NCI-H2196 (cell line): ENCODE results near the gene NEGR1.
"Not testable (repeated sequence)": the region's sequence is repeated elsewhere in the genome, so short reads cannot be mapped to it uniquely, and the experiment has no call there.

ENCODE experiments used
- DNase-seq: peaks from one replicate; lab custom pipeline; 2025; ENCODE audit not compliant: unreplicated experiment; lab: John Stamatoyannopoulos, UW

NEGR1 gene

DNA sequence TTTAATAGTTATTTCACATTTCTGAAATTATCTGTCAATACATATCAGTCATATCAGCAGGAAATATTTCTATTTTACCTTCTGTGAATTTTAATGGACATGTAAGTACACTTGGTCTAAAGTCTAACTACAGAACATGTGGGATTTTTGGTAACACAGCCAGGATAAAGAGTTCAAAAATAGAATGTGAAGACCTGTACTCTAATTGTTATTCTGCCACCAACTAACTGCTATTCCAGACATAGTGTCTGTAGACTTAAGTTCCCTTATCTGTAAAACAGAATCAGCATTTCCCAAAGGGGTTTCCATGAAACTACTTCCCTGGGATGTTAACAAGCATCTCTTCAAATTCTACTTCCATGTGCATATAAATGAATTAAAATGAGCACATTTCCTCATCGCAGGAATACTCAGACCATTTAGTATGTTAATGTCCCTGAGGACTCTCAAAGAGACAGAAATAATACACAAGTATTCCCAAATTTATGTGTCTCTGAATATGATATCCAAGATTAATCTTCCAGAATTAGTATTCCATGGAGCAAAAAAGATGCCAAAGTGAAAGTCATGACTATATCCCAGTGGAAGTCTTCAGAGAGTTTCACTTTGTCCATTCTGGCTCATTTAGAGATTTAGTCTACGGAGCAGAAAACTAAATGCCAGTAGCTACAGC, 325.6 kb downstream of the NEGR1 start:
- DNase-seq = no peak

DNA sequence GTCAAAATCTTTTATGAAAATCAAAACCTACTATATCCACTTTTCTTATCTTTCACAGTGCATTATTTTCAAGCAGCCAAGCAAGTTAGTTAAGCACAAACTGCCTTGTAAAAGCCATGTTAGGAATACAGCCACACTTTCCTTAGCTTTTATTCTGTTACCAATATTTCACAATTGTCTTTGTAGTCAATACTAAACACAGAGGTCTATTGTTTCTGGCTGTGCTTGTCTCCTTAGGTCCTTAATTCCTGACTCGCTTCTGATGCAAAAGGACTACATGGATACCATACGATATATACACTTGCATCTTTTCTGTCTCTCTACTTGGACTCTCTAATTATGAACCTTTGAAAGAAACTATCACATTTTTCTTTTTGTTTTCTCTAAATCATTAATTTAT, 331.8 kb downstream of the NEGR1 start:
- DNase-seq = no peak

DNA sequence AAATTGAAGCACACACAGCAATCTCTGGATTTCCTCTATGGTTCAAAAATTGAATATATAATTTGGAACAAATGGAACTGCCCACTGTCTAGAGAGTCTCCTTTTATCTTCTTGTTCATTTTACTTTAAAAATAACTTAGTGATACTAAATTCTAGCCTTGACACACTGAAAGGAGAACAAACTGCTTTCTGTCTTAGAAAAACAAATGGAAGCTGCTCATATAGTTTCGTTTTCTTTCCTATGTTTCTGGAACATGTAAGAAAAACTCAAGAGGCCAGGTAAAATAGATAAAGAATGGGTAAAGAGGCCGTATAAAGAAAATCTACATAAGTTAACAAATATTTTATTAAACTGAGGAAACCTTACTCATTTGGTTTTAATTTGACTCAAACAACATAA, 332.7 kb downstream of the NEGR1 start:
- no peak for DNase-seq

DNA sequence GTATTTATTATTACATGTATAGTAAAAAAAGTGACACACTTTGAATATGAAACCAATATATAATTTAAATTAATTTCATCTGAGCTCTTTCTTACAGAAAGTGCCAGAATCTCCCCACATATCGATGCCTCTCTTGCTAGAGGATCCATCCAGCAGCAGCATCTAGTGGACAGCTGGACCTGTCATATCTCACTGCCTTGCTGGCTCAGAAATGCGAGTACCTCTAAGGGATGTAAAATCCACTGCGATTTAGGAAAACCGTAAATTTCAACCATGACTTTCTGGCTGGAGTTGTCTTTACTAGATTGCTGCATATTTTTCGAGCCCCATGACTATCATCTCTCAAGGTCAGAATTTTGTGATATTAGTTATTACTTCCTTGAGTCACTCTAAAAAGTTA, 333.8 kb downstream of the NEGR1 start:
- no peak for DNase-seq

DNA sequence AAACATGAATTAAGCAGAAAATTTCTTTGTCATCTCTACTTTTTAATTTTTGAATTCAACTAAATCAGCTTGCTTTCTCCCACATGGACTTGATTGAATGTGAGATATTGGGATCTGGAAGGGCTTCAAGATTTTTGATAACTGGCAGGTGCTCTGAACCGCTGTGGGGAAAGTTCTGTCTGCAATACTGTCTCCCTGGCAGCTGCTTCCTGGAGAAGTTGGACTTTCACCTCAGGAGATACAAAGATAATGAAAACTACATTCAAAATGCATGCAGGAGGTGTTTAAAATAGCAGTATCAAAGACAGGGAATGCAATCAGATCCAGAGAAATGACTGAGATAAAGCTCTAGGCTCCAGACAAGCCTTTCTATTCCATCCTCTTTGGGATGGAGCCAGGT, 338.3 kb downstream of the NEGR1 start:
- no peak for DNase-seq

DNA sequence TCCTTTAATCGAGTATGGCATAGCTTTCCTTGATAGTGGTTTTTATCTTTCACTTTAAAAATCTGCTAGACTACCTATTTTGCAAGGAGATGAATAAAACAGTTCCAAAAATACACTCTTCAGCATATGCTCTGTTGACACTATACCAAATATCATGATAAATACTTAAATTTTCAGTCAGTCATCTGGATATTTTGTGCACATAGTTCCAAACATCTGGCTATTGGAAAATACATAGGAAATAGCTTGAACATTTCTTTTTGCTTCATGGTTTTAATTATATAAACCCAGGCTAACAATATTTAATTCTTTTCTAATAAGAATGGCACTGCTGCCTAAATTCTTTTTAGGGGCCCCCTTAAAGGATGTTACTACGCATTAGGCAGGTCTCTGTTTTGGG, 342.1 kb downstream of the NEGR1 start:
- no peak for DNase-seq

DNA sequence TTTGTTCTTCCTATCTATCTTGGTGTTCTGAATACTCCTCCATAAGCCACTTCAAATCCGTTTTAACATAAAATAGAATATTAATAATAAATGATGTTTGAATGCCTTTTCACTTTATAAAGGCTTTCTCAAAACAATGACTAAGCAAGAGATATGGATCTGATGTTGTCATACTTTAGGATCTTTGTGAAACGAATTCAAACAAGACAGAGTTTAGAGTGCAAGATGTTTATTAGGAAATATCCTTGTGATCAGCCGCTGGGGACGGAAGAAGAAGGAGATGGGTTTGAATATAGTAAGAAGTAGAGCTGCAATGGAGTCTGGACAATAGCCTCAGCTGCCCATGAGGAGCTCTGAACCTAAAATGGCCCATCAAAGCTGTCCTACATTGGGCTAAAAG, 351.8 kb downstream of the NEGR1 start:
- no peak for DNase-seq

DNA sequence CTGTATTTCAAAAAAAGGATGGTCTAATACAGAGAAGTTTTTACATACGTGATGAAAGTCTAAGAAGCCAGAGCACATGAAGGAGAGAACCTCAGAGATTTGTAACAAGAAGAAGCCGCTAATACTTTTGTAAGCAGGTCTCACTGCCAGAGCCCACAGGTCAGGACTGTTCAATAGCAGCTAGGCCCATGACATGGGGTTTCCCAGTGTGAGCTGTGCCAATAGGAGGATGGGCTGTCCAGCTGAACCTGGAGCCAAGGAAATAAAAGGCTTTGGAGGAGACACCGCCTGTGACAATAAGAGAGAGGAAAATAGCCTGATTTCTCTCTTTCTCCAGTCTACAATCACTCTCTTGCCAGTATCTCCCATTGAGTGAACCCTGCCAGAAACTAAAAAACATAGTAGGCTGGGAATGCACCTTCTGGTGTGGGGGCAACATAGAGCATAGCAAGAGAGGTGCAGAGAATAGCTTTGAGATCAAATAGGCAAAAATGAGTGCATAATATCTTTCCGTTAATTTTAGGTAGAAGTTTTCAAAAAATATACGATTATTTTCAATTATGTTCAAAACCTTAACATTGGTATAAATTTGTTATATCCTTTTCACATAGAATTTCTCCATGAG, 360.3 kb downstream of the NEGR1 start:
- DNase-seq = no peak

DNA sequence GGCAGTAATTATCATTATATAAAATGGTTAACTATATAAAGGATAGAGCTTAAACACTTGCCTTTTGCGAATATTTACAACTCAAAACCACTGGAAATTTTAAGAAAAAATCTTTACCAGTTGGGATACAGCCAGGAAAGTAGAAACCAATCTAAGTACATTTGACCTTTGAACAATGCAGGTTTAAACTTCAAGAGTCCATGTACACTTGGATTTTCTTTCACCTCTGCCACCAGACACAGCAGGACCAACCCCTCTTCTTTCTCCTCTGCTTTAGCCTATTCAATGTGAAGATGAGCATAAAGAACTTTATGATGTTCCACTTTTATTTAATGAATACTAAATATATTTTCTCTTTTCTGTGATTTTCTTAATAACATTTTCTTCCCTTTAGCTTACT, 361.1 kb downstream of the NEGR1 start:
- no peak for DNase-seq

DNA sequence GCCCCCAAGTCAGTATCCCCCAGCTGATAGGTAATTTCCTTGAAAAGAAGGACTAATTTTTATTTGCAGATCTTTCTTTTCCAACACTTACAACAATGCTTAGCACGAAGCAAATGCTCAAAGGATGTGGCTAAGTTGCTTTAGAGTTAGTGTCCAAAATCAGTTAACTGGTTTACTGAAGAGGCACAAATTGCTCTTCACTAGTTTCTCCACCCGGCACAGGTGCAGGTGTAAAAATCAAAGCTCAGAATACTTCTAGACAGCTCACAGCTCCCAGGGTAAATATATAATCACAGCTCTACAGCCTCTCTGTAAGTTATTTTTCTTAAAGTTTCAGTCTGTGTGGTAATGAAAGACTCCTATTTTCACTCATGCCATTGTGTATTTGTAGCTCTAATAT, 361.8 kb downstream of the NEGR1 start:
- DNase-seq = no peak

DNA sequence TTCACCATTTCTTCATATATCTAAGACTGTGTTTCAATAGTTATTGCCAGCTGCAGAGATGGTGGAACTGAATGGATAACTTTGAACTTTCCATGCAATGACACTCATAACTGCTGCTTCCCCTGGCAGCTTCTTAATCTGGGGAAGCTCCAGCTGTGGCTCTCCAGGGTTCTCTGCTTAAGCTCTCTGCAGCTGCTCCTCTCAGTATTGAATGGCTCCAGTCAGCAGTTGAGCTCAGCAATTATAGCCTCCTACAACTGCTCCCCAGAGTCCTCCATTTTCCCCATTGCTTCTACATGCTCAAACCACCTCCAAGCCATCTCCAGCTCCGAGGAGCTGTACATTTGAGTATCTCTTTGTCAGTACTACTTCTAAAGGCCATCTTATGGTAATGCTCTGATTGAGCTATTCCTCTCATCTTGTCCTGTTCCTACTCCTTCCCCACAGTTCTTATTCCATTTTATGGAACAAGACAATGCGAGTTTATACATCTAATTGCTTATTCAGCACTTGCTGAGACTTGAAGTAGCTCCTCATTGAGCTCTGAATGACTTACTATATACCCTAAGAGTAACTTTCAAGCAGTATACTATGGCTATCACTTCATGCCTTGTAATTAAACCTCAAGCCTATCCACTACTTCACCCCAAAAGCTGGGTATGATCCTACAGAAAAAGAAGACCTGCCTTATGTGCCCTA, 362.4 kb downstream of the NEGR1 start:
- no peak for DNase-seq

DNA sequence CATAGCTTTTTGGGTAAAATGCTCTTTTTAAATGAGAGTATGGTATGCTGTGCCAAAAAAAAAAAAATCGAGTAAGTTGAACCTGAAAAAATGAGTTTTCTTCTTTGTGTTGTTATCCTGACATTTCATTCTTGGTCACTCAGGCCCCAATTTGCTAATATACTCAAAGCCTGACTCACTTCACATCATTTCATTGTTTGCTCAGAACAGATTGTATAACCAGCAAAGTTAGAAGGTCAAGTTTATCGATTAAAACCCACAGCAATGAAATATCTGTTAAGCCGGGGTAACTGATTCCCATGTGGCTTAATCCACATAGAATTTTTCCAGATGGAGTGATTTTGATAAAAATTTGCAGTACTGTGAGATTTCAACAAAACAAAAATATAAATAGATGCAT, 363.7 kb downstream of the NEGR1 start:
- DNase-seq = no peak

DNA sequence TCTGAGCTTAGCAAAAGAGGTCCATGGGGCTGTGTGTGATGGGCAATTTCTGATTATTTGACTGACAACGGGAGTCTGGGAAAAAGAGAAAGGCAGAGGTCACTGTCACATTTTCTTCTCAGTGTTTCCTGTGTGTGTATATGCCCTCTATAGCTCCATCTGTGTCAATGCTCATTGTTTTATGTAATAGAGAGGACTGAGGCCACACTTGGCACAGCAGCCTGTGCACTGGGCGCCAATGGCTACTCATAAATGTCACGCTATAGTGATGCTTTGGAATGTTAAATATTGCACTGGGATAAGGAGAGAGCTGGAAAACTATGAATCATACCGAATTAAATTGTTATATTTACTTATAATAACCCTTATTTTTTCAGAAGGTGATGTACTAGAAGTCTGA, 365.4 kb downstream of the NEGR1 start:
- no peak for DNase-seq

DNA sequence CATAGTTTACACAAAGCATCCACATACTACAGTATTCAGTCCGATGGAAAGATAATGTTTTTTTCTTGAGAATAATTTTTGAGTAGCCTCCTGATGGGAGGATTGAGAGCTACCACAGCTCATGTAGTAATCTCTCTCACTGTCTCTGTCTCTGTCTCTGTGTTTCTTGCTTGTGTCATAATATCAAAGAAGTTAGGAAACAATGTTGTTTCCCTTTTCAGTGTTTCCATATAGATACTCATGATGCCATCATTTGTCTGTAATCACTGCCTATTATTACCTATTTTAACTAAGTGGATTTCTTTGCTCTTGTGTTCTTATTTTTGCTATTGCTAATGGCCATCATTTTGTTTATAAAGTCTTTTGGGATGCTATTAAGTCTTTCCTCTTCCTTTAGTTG, 367.7 kb downstream of the NEGR1 start:
- DNase-seq = no peak

DNA sequence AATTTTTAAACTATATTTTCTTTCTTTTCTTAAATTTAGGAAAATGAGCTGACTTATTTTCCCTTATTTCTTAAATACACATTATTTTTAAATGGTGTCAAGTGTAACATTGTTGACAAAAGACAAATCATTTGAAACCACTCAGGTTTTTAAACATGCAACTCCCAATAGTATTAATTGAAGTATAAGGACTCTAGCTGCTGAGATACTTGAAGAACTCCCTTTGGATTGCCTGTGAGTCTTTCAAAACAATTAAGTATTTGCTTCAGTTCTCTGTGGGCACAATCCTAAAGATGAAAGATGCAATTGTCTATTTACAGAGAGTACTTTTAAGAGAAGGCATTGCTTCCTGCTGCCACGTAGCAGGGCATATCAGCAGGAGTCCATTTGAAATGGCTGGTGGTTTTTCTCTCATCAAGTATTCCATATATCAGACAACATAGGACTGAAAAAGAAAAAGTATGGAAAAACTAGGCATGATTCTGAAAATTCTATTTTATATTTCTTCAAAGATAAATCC, 373.4 kb downstream of the NEGR1 start:
- no peak for DNase-seq

DNA sequence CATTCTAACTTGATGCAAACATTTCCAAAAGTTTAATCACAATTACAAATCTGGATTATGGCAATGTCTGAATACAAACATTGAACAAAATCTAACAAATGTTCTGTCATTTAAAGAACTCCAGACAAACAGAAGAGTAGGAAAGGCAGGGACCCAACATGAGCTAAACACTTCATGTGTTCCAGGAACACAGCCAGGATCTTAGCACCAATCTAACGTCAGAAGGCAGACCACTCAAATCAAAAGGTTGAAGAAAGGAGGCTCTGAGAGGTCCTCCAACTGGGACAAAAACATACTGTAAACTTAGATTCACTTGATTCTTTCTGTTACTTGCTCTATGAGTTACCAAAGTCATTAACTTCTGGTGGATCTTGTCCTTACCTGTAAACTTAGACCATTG, 374.0 kb downstream of the NEGR1 start:
- DNase-seq = no peak

DNA sequence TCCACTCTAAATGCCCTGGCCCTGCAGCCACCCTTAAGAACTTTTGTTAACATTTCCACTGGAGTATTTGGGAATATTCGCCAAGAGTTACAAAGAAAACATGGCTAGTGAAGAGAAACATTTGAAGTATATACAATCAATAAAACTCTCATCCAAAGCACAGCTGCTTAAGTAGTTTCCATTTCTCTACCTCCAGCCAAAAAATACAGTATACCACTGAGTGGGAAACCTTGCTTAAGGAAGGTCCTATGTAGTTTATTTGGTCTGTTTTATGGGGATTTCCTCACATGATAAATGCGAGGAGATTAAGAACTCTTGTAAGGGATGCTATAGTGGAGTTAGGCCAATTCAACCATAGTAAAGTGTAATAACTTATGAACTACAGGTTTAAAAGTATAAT, 382.5 kb downstream of the NEGR1 start:
- DNase-seq = no peak

DNA sequence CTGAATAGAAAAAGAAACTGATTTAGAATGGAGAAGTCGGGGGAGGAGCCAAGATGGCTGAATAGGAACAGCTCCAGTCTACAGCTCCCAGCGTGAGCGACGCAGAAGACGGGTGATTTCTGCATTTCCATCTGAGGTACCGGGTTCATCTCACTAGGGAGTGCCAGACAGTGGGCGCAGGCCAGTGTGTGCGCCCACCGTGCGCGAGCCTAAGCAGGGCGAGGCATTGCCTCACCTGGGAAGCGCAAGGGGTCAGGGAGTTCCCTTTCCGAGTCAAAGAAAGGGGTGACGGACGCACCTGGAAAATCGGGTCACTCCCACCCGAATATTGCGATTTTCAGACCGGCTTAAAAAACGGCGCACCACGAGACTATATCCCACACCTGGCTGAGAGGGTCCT, 394.2 kb downstream of the NEGR1 start:
- DNase-seq = not testable (repeated sequence)

DNA sequence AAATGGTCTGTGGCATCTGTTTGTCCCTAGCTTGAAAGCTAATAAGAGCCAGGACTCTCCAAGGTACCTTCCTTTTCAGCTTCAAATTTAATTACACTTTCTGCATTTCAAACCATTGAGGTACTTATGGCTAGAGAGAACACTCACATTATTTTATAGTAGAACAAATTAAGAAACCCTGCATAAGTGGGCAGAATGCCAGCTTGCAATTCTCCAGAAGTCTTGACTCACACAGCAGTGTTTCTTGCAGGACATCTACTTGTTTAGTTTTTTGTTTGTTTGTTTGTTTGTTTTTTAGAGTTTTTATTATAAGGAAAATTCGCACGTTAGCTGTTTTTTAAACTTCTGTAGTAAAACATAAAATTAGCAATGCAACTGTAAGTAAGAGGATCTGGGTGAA, 397.2 kb downstream of the NEGR1 start:
- DNase-seq = no peak

DNA sequence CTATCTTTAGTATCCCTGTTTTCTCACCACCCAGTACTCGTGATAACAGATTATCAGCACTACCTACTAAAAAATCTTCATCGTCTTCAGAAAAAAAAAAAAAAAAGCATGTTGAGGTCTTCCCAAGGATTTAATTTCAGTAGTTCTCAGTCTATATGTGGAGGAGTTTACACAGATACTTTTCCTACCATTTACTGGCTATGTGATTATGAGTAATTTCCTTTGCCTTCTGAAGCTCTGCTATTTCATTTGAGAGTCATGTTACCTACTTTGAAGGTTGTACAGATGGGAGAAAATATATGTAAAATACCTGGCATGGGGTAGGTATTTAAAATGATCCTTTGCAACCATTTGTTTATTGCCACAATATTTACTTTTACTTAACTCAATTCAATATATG, 399.7 kb downstream of the NEGR1 start:
- DNase-seq = no peak

DNA sequence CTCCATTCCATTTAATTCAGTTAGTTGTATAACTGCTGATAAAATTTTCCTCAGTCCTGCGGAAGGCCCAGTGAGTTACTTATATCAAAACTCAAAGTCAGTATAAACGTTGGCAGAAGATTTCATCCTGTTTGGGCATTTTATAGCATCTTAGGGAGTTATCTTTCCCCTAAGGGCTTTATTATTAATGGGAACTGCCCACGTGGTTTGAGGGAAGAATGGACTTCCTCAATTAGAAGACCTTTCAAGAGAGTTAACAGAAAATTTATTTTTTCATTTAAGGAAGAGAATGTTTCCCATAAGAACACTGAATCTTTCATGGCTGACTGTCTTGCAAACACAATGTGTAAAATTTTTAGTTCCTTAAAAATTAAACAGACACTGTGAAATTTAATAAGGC, 400.1 kb downstream of the NEGR1 start:
- DNase-seq = no peak

DNA sequence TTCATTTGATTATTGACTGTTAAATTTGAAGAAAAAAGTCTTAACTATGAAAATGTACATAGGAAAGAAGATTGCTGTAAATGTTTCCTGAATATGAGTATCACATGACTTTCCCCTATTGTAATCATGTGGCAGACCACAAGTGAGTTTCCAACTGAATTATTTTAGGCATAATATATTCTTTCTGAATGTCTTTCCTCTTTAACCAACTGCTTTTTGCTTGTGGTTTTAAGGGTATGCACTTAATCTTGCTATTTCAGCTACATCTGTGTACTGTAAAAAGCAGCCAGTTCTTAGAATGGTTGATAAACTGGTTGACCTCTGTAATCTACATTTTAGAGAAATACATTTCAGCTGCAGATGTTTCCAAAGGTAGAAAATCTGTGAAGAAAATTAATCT, 400.7 kb downstream of the NEGR1 start:
- no peak for DNase-seq
